A549 (cell line): ENCODE results near the gene RPL41. TPM values are rescaled to one million over a fixed set of nuclear protein-coding genes. Genes with fewer than 3 reads are reported as not detected.

ENCODE experiments used
- ATAC-seq, 2 experiments: fragments of 200-7000 bp in 1 of 2; fragments of >200 bp in 1 of 2; cut with Nextera tagmentation in 1 of 2; cut with Tn5 transposase in 1 of 2; 3 replicates each; pipeline versions ENCODE4 v1.8.0 to v1.9.1; 2018 to 2020; ENCODE audit warnings: mild to moderate bottlenecking in 1 of 2, moderate library complexity in 1 of 2
- CTCF ChIA-PET: fragments of 300-600 bp; sonication (Branson Sonifier 250); formaldehyde crosslinking; extraction: SDS; loops from one replicate; lab custom pipeline; 2021; ENCODE audit warnings: antibody characterized with exemption, inconsistent platforms; lab: Yijun Ruan, JAX
- POLR2A ChIA-PET: fragments of 350-600 bp; formaldehyde crosslinking; extraction: SDS; loops from one replicate; lab custom pipeline; 2021; ENCODE audit warnings: antibody characterized with exemption, inconsistent platforms; lab: Yijun Ruan, JAX
- DNase-seq, 2 experiments: peaks; one replicate each; pipeline versions ENCODE4 v3.0.0 to v3.0.0-alpha.2; 2011 to 2016; ENCODE audit warnings: low read depth in 1 of 2, low spot score in 1 of 2
- FAIRE-seq: peaks from 2 replicates; lab custom pipeline; 2011; peaks lifted over from hg19 to GRCh38; lab: Jason Lieb, UNC
- H3K27ac ChIP-seq, 2 experiments: fragments of >200 bp; sonication (Bioruptor Twin); formaldehyde crosslinking; 3 replicates each; pipeline ENCODE4 v1.5.1; 2016 to 2017
- H3K4me1 ChIP-seq: fragments of >200 bp; sonication (Bioruptor Twin); formaldehyde crosslinking; 3 replicates; pipeline ENCODE4 v1.6.1; 2016
- H3K4me2 ChIP-seq: fragments of >200 bp; sonication (Bioruptor Twin); formaldehyde crosslinking; 3 replicates; pipeline ENCODE4 v1.6.1; 2016
- H3K4me3 ChIP-seq: fragments of >200 bp; sonication (Bioruptor Twin); formaldehyde crosslinking; 3 replicates; pipeline ENCODE4 v1.5.1; 2016
- H3K9me3 ChIP-seq: fragments of >200 bp; sonication (Bioruptor Twin); formaldehyde crosslinking; 3 replicates; pipeline ENCODE4 v1.6.1; 2016
- ATOH8 ChIP-seq: fragments of 250-450 bp; sonication (Bioruptor Pico); IDR thresholded peaks from 2 replicates; pipeline ENCODE4 v1.5.0; 2020; ENCODE audit warnings: low read depth, mild to moderate bottlenecking, moderate library complexity
- CBX2 ChIP-seq: fragments of 200-600 bp; sonication (generic); IDR thresholded peaks from 2 replicates; pipeline ENCODE4 v1.6.1; 2016; ENCODE audit warnings: low read depth, mild to moderate bottlenecking, borderline replicate concordance
- CEBPB ChIP-seq, 2 experiments: fragments of >200 bp in 1 of 2; sonication (Bioruptor Twin) in 1 of 2; formaldehyde crosslinking in 1 of 2; IDR thresholded peaks; 2 replicates each; pipeline ENCODE4 v1.6.1; 2012 to 2016
- CTCF ChIP-seq: fragments of >200 bp; sonication (Bioruptor Twin); formaldehyde crosslinking; IDR thresholded peaks from 3 replicates; pipeline ENCODE4 v1.5.1; 2016
- EHF ChIP-seq: fragments of 250-450 bp; sonication (Bioruptor Pico); IDR thresholded peaks from 2 replicates; pipeline ENCODE4 v1.5.0; 2020; ENCODE audit warnings: mild to moderate bottlenecking
- ESRRA ChIP-seq: fragments of 150-350 bp; IDR thresholded peaks from 2 replicates; pipeline ENCODE4 v1.6.1; 2014; ENCODE audit warnings: mild to moderate bottlenecking, low read length, borderline replicate concordance
- FOSB ChIP-seq: fragments of 250-450 bp; sonication (Bioruptor Pico); IDR thresholded peaks from 2 replicates; pipeline ENCODE4 v1.5.0; 2020; ENCODE audit warnings: mild to moderate bottlenecking, moderate library complexity
- FOSL2 ChIP-seq, 2 experiments: fragments of 450-650 bp in 1 of 2; fragments of >200 bp in 1 of 2; sonication (Bioruptor Twin) in 1 of 2; formaldehyde crosslinking; IDR thresholded peaks; 2 replicates each; pipeline versions ENCODE4 v1.5.0 to v1.6.1; 2016 to 2020; ENCODE audit warnings: mild to moderate bottlenecking in 1 of 2, moderate library complexity in 1 of 2
- GATA3 ChIP-seq: IDR thresholded peaks from 2 replicates; pipeline ENCODE4 v1.6.1; 2012; ENCODE audit warnings: borderline replicate concordance
- HMGXB4 ChIP-seq: fragments of 250-450 bp; sonication (Bioruptor Pico); IDR thresholded peaks from 2 replicates; pipeline ENCODE4 v1.5.0; 2021; ENCODE audit warnings: mild to moderate bottlenecking, moderate library complexity, borderline replicate concordance
- HOXB13 ChIP-seq: fragments of 250-450 bp; sonication (Bioruptor Pico); IDR thresholded peaks from 2 replicates; pipeline ENCODE4 v1.5.0; 2020; ENCODE audit warnings: low read depth, mild to moderate bottlenecking, moderate library complexity
- HOXB5 ChIP-seq: fragments of 250-450 bp; sonication (Bioruptor Pico); IDR thresholded peaks from 2 replicates; pipeline ENCODE4 v1.5.0; 2020; ENCODE audit warnings: mild to moderate bottlenecking, moderate library complexity
- MAFK ChIP-seq: fragments of 450-650 bp; IDR thresholded peaks from 2 replicates; pipeline ENCODE4 v1.6.1; 2014; ENCODE audit not compliant: partially characterized antibody
- MAX ChIP-seq: IDR thresholded peaks from 2 replicates; pipeline ENCODE4 v1.6.1; 2012
- MAZ ChIP-seq: fragments of 150-350 bp; IDR thresholded peaks from 2 replicates; pipeline ENCODE4 v1.6.1; 2014; ENCODE audit warnings: antibody characterized with exemption, low read depth, low read length, borderline replicate concordance
- MYC ChIP-seq: IDR thresholded peaks from 2 replicates; pipeline ENCODE4 v1.6.1; 2012; ENCODE audit warnings: mild to moderate bottlenecking, inconsistent platforms, low read length, improper control_type of control experiment, borderline replicate concordance
- NFE2L2 ChIP-seq: fragments of 150-350 bp; conservative IDR thresholded peaks from 2 replicates; pipeline ENCODE4 v1.6.1; 2014; ENCODE audit warnings: low read length
- POLR2A ChIP-seq: IDR thresholded peaks from 2 replicates; pipeline ENCODE4 v1.6.1; 2012; ENCODE audit warnings: mild to moderate bottlenecking, low read length
- RARB ChIP-seq: fragments of 250-450 bp; sonication (Bioruptor Pico); IDR thresholded peaks from 2 replicates; pipeline ENCODE4 v1.8.0; 2021; ENCODE audit warnings: mild to moderate bottlenecking, moderate library complexity
- RCOR1 ChIP-seq: fragments of 150-350 bp; IDR thresholded peaks from 2 replicates; pipeline ENCODE4 v1.6.1; 2014; ENCODE audit warnings: antibody characterized with exemption, low read length, low read depth
- SMC3 ChIP-seq: fragments of >200 bp; sonication (Bioruptor Twin); formaldehyde crosslinking; IDR thresholded peaks from 3 replicates; pipeline ENCODE4 v1.6.1; 2018; ENCODE audit warnings: inconsistent platforms
- TFCP2L1 ChIP-seq: fragments of 250-450 bp; sonication (Bioruptor Pico); IDR thresholded peaks from 2 replicates; pipeline ENCODE4 v1.5.0; 2021; ENCODE audit warnings: mild to moderate bottlenecking
- TP53 ChIP-seq: fragments of 250-450 bp; sonication (Bioruptor Pico); IDR thresholded peaks from 2 replicates; pipeline ENCODE4 v1.5.0; 2021; ENCODE audit warnings: mild to moderate bottlenecking, moderate library complexity
- ZFP36 ChIP-seq: fragments of 450-650 bp; IDR thresholded peaks from 2 replicates; pipeline ENCODE4 v1.6.1; 2014; ENCODE audit warnings: borderline replicate concordance; ENCODE audit not compliant: partially characterized antibody
- ZSCAN20 ChIP-seq: fragments of 250-450 bp; sonication (Bioruptor Pico); IDR thresholded peaks from 2 replicates; pipeline ENCODE4 v1.8.0; 2022; ENCODE audit warnings: mild to moderate bottlenecking, moderate library complexity
- WGBS: methylation state at CpG from one replicate; pipeline ENCODE4 v1.1.6; 2017; ENCODE audit errors: missing lambda C conversion rate; 5-methylcytosine and 5-hydroxymethylcytosine counted together
- polyA plus RNA-seq, 4 experiments: library from polyadenylated mRNA; depleted of rRNA in 3 of 4; stranded (reverse); fragments of >200 nt; fragmentation: RNase III in 1 of 4; extraction: RNeasy Plus Mini Kit Qiagen cat#74134 plus additional on column Dnase treatment in 1 of 4; gene quantifications; 2 replicates in 3 of 4; 3 replicates in 1 of 4; pipeline ENCODE4 v1.2.3, GENCODE V29; 2011 to 2017

Gene RPL41
- polyA plus RNA-seq, 2 of the 4 experiments (the other 2 are of a cell fraction), result 8,804 to 9,351 TPM

GRCh38 chr12:56078931-56079722, 37.3 kb upstream of the RPL41 start (continued):
- TF ChIP-seq ZFP36 (peak; percentile 29), MAX (peak; percentile 69; the same call in 1 of the 2 replicates)
- TF ChIP-seq, all 56 proteins: peak for 13

- no peaks in the 10 kb centered on the region for H3K9me3 ChIP-seq
- peak within 1 kb of the TSS; percentile 73 for H3K4me3 ChIP-seq
- ChIA-PET POLR2A (interaction anchor here (0.6 to 3.3 kb wide), 6 partner anchors 22 to 38 kb away, joined by 3 to 33 read pairs (median 10); partner anchors contain the start of genes PA2G4, RPL41 and ZC3H10), CTCF (interaction anchor here (0.5 to 2.7 kb wide), 30 partner anchors 10 to 342 kb away, joined by 3 to 20 read pairs (median 6); partner anchors contain the start of genes PA2G4 and ZC3H10)
- peak within 1 kb of the TSS; percentile 94 for H3K4me2 ChIP-seq
- TF ChIP-seq HOXB13 (no peak), TFCP2L1 (CRISPR knock-in tag) (no peak), NFE2L2 (no peak), MAFK (no peak), ATOH8 (no peak), CTCF (no peak), RCOR1 (no peak), TP53 (CRISPR knock-in tag) (no peak), MAX (peak; percentile 87), CEBPB (IDR thresholded peaks at IDR 0.05) (no peak), ZSCAN20 (CRISPR knock-in tag) (no peak), RARB (CRISPR knock-in tag) (no peak), POLR2A (0 out of 2 replicates have a peak, but pooled peaks have one; percentile 12), MYC (no peak), GATA3 (no peak), CBX2 (no peak), EHF (no peak), MAZ (0 out of 2 replicates have a peak, but pooled peaks have one; percentile 22), SMC3 (no peak; the same call in 2 of the 3 replicates), HOXB5 (0 out of 2 replicates have a peak, but pooled peaks have one; percentile 53), ESRRA (no peak), FOSB (no peak), FOSL2 (IDR thresholded peaks at IDR 0.05) (peak; percentile 57), FOSL2 (CRISPR knock-in tag; IDR thresholded peaks at IDR 0.05) (peak; percentile 97), HMGXB4 (CRISPR knock-in tag) (no peak)
- ATAC-seq (peak; percentile 80 to 81), FAIRE-seq (no peak), DNase-seq (peak; percentile 80 to 86)
- peak within 1 kb of the TSS; percentile 87 to 96 for H3K27ac ChIP-seq
- peaks cover 30% of the 10 kb centered on the region for H3K4me1 ChIP-seq
- 4% methylated on average over 24 of the region's 59 CpGs for WGBS
Measured at GRCh38 chr12:56079723-56080555, 36.5 kb upstream of the RPL41 start, which contains the start of gene ERBB3. TSS of gene ERBB3 (plus strand) at chr12:56080165. CDS start at chr12:56080301, 136 bp downstream.
